ENCODE data around the gene SVOPL.

GRCh38 chr7:138712652-138713051 is 11.5 kb upstream of the SVOPL start:
- TF ChIP-seq CTCF (IDR thresholded peaks at IDR 0.05) (no peak), POLR2A (IDR thresholded peaks at IDR 0.05) (no peak)

Data from heart left ventricle (tissue), 13 donors.